Brain microvascular endothelial cell (primary cell): ENCODE data around the gene LARP4B.

Experiments
- DNase-seq: peaks from one replicate; pipeline ENCODE4 v3.0.0-alpha.2; 2020
- H3K27ac ChIP-seq: fragments of 250-450 bp; sonication (Bioruptor Pico); 2 replicates; pipeline ENCODE4 v1.5.1; 2020; ENCODE audit warnings: mild to moderate bottlenecking, moderate library complexity
- H3K27me3 ChIP-seq: fragments of 250-450 bp; sonication (Bioruptor Pico); replicated peaks from 2 replicates; pipeline ENCODE4 v1.5.1; 2020; ENCODE audit warnings: mild to moderate bottlenecking
- H3K36me3 ChIP-seq: fragments of 250-450 bp; sonication (Bioruptor Pico); replicated peaks from 2 replicates; pipeline ENCODE4 v1.5.1; 2020; ENCODE audit warnings: mild to moderate bottlenecking
- H3K4me3 ChIP-seq: 2 replicates; pipeline ENCODE4 v1.5.1; 2011; ENCODE audit warnings: low read depth, mild to moderate bottlenecking, control low read depth, low read length, moderate library complexity
- in situ Hi-C: cut with HindIII; loops from 2 replicates; pipeline ENCODE4 v1.10.0; 2017; ENCODE audit warnings: low sequenced_read_pairs, low pct_ligation_motif_present
- TF ChIP-seq, protein P1 (sequence below): IDR thresholded peaks from 2 replicates; pipeline ENCODE4 v1.5.1; 2011; ENCODE audit warnings: low read depth, mild to moderate bottlenecking, moderate library complexity, low read length, control low read depth, inconsistent platforms; ENCODE audit errors: missing control alignments

The LARP4B gene

DNA sequence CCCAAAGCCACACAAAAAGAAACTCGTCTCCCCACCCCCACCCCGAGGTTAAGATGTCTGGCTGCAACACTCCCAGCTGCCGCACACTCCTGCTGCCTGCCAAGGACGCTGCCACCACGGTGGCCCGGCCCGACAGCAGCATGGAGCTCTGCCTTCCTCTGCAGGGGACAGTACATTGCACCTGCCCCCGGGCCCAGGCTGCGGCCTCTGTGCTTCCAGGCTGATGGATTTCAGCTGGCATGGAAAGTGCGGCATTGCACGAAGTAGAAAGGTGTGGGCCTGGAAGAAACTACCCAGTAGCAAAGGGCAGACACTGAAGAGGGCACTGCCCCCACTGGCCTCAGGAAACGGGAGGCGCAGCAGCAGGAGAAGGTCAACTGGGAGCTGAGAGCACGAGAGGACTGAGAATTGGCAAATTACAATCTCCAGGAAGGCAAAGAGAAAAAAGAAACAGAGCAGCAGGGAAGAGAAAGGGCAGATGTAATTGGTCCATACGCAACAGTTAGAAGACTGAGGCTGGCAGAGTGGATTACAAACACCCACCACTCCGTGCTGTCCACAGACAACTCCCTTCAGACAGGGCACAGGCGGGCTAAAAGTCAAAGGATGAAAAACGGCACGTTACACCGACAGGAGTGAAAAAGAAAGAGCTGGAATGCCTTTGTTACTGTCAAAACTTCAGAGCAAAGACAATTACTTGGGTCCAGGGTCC, 124.9 kb downstream of the LARP4B start:
- H3K4me3 ChIP-seq: no peak overlapping the region
- TF ChIP-seq, protein P1, sequence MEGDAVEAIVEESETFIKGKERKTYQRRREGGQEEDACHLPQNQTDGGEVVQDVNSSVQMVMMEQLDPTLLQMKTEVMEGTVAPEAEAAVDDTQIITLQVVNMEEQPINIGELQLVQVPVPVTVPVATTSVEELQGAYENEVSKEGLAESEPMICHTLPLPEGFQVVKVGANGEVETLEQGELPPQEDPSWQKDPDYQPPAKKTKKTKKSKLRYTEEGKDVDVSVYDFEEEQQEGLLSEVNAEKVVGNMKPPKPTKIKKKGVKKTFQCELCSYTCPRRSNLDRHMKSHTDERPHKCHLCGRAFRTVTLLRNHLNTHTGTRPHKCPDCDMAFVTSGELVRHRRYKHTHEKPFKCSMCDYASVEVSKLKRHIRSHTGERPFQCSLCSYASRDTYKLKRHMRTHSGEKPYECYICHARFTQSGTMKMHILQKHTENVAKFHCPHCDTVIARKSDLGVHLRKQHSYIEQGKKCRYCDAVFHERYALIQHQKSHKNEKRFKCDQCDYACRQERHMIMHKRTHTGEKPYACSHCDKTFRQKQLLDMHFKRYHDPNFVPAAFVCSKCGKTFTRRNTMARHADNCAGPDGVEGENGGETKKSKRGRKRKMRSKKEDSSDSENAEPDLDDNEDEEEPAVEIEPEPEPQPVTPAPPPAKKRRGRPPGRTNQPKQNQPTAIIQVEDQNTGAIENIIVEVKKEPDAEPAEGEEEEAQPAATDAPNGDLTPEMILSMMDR: no peak
- no peak overlapping the region for H3K27ac ChIP-seq
- DNase-seq: no peak
- in situ Hi-C loops: no loop called here
- H3K27me3 ChIP-seq: no peaks in the 10 kb centered on the region
- H3K36me3 ChIP-seq: peaks cover 34% of the 10 kb centered on the region

DNA sequence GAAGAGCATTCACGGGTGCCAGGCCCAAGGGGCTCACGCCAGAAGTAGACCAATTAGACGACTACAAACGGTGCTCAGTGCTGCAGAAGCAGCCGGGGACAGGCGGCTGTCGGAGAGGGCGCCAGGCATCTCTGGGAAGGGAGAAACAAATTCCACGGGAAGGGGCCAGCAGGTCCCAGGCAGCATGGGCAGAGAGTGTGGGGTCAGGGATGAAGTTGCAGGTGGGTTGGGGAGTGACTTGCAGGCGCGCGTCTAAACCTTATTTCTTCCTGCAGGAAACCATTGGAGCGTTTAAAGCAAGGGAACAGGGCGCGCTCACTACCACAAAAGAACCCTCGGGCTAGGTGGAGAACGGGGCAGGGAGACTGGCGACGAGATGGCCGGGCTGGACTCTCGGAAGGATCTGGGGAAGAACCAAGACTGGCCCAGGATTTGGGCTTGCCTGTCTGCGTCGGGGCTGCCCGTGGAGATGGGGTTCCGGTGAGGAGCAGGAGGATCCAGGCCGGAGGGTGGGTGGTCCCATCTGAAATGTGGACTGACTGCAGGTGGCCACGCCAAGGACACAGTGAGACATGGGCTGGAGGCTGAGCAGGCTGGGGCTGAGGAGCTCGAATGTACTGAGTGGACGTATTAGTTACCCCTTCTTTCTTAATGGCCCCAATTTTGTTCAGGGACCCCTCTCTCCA, 125.7 kb downstream of the LARP4B start:
- in situ Hi-C loops: no loop called here
- DNase-seq: no peak
- TF ChIP-seq, protein P1: no peak
- Histone ChIP-seq H3K27ac (no peak overlapping the region), H3K27me3 (no peaks in the 10 kb centered on the region), H3K36me3 (peaks cover 31% of the 10 kb centered on the region), H3K4me3 (no peak overlapping the region)

DNA sequence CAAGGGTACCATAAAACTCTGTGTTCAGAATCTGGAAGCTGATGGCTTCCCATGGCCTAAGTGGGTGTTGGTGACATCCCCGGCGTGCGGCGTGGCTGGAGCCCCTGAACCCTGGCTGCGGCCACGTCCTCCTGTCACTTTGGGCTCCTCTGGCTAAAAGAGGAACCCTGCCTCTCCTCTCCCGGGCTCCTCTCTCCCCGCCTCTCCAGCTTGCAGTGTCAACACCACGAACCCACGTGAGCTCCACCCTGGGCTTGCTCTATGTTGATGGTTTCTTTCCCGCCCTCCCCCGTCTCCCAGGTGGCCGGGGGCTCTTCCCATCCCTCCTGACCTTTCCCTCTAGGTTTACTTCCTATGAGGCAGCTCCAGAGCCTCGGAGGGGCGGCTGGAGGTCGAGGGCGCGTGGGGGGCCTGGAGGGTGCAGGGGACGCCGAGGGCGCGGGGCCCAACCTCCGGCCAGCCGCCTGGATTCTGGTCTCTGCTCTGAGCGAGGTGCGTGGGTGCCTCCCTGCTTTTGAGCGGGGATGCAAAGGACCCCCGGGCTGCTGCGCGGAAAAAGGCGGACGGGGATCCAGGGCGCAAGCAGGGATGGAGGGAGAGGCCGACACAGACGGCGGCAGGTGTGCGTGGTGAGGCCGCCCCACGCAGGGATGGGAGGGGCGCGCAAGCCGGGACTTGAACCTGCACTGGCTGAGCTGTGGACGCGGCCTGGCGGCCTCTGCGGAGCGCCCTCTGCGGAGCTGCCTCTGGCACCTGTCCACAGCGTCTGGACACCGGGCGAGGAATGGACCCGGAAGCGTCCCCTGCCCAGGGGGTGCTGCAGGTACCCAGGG, 126.5 kb downstream of the LARP4B start:
- in situ Hi-C loops: no loop called here

DNA sequence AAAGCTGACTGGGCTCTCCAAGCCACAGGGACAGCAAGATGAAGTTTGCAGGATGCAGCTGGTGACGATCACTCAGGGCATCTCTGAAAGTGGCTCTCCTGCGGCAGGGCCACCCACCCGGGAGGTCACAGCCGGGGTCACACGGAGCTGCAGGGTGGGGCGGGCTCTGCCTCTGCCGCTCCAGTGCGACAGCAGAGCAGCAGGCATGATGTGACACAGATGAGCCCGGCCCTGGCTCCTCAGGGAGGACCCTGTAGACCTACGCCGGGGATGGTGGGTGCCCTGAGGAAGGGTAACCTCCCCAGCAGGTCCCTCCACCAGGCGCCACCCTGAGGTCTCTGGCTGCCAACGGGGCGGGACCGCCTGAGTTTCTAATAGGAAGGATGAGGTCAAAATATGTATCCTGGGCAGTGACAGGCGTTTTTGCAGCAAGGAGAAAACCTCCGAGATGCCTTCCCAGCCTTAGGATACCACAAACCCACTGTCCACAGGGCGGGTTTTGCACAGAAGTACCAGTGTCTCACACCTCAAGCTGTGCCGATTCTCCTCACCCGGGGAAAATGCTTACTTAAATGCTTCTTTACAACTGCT, 127.2 kb downstream of the LARP4B start:
- no peak overlapping the region for H3K4me3 ChIP-seq
- peaks cover 24% of the 10 kb centered on the region for H3K36me3 ChIP-seq
- no peaks in the 10 kb centered on the region for H3K27me3 ChIP-seq
- TF ChIP-seq, protein P1: no peak
- DNase-seq: no peak
- in situ Hi-C loops: no loop called here
- H3K27ac ChIP-seq: no peak overlapping the region

More for the DNA sequence above, 126.5 kb downstream of the LARP4B start:
- TF ChIP-seq, protein P1: no peak
- peaks cover 28% of the 10 kb centered on the region for H3K36me3 ChIP-seq
- H3K27ac ChIP-seq: no peak overlapping the region
- DNase-seq: no peak
- no peak overlapping the region for H3K4me3 ChIP-seq
- no peaks in the 10 kb centered on the region for H3K27me3 ChIP-seq

DNA sequence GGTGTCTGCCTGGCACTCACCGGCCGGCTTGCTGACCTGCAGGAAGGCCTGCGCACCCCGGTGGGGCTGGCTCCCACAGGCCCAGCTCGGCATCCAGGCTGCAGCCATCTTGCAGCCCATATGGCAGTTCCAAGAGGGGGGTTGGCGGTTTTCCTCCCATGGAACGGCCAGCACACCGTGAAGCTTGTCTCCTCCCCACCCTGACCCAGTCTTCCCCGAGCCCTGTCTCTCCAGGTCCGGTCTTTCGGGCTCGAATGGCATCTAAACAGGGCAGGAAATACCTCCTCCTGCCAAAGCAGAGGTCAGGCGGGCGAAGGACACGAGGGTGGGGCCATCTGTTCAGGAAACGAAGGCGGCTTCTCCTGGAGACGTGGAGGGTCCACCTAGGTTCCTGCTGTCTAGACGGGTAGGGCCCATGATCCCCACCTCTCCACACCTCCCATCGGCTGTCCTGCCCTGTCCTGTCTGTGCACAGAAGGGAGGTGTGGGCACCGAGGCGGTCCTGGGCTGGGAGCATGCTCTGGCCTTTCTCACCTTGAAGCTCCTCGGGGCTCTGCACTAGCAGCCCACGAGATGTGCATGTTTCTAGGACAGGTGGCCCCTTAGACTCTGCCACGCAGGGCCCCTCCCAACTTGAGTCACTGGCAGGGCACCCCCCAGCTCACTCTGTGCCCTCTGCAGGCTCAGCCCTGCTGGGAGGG, 128.3 kb downstream of the LARP4B start:
- DNase-seq: no peak
- in situ Hi-C loops: no loop called here
- TF ChIP-seq, protein P1: no peak
- H3K36me3 ChIP-seq: peaks cover 19% of the 10 kb centered on the region
- no peaks in the 10 kb centered on the region for H3K27me3 ChIP-seq
- no peak overlapping the region for H3K27ac ChIP-seq
- no peak overlapping the region for H3K4me3 ChIP-seq
